Trophoblast cell (in vitro differentiated cells and primary cell): Measurements from ENCODE around the gene NELFA. TPM values are rescaled to one million over a fixed set of nuclear protein-coding genes. Genes with fewer than 3 reads are reported as not detected.

Experiments
- DNase-seq, 2 donors: peaks; one replicate each; pipeline ENCODE4 v3.0.0-alpha.2; 2016
- H2AFZ ChIP-seq: 2 replicates; pipeline ENCODE4 v1.6.1; 2013; ENCODE audit warnings: low read length, moderate library complexity, mild to moderate bottlenecking; ENCODE audit not compliant: insufficient read depth, poor library complexity
- H2AK5ac ChIP-seq: 2 replicates; pipeline ENCODE4 v1.6.1; 2013; ENCODE audit warnings: mild to moderate bottlenecking, low read length
- H2BK120ac ChIP-seq: 2 replicates; pipeline ENCODE4 v1.6.1; 2013; ENCODE audit warnings: low read length, mild to moderate bottlenecking, moderate library complexity; ENCODE audit not compliant: insufficient read depth, poor library complexity
- H2BK12ac ChIP-seq: 2 replicates; pipeline ENCODE4 v1.6.1; 2013; ENCODE audit warnings: mild to moderate bottlenecking, low read length, moderate library complexity
- H2BK5ac ChIP-seq: 2 replicates; pipeline ENCODE4 v1.6.1; 2013; ENCODE audit warnings: low read length, low read depth, moderate library complexity, mild to moderate bottlenecking; ENCODE audit not compliant: poor library complexity
- H3K14ac ChIP-seq: 2 replicates; pipeline ENCODE4 v1.6.1; 2013; ENCODE audit warnings: mild to moderate bottlenecking, low read length
- H3K18ac ChIP-seq: 2 replicates; pipeline ENCODE4 v1.6.1; 2013; ENCODE audit warnings: mild to moderate bottlenecking, low read length
- H3K23ac ChIP-seq: 2 replicates; pipeline ENCODE4 v1.6.1; 2013; ENCODE audit warnings: low read length
- H3K27ac ChIP-seq: 2 replicates; pipeline ENCODE4 v1.5.1; 2013; ENCODE audit warnings: low read depth, mild to moderate bottlenecking, inconsistent platforms, low read length, moderate library complexity
- H3K27me3 ChIP-seq: 2 replicates; pipeline ENCODE4 v1.6.1; 2013; ENCODE audit warnings: inconsistent platforms, mild to moderate bottlenecking, low read length, moderate library complexity; ENCODE audit not compliant: insufficient read depth
- H3K36me3 ChIP-seq, 2 experiments: 1 replicate in 1 of 2; 2 replicates in 1 of 2; pipeline ENCODE4 v1.6.1; 2013; ENCODE audit warnings: low read length in 2 of 2, mild to moderate bottlenecking in 2 of 2, moderate library complexity in 1 of 2; ENCODE audit not compliant: insufficient read depth in 2 of 2, control insufficient read depth in 1 of 2
- H3K4ac ChIP-seq: 2 replicates; pipeline ENCODE4 v1.6.1; 2013; ENCODE audit warnings: low read depth, mild to moderate bottlenecking, low read length, moderate library complexity
- H3K4me1 ChIP-seq, 2 experiments: 1 replicate in 1 of 2; 2 replicates in 1 of 2; pipeline ENCODE4 v1.6.1; 2013; ENCODE audit warnings: low read length in 2 of 2, mild to moderate bottlenecking in 2 of 2, moderate library complexity in 1 of 2; ENCODE audit not compliant: insufficient read depth in 2 of 2, control insufficient read depth in 1 of 2
- H3K4me2 ChIP-seq: 2 replicates; pipeline ENCODE4 v1.6.1; 2013; ENCODE audit warnings: inconsistent platforms, mild to moderate bottlenecking, low read length, moderate library complexity
- H3K4me3 ChIP-seq: 2 replicates; pipeline ENCODE4 v1.5.1; 2013; ENCODE audit warnings: mild to moderate bottlenecking, low read depth, low read length, inconsistent platforms
- H3K79me1 ChIP-seq: one replicate; pipeline ENCODE4 v1.6.1; 2013; ENCODE audit warnings: low read length
- H3K79me2 ChIP-seq: 2 replicates; pipeline ENCODE4 v1.6.1; 2013; ENCODE audit warnings: low read length, mild to moderate bottlenecking; ENCODE audit not compliant: control insufficient read depth, insufficient read depth, poor library complexity
- H3K9ac ChIP-seq: 2 replicates; pipeline ENCODE4 v1.6.1; 2013; ENCODE audit warnings: mild to moderate bottlenecking, low read length
- H3K9me3 ChIP-seq: 2 replicates; pipeline ENCODE4 v1.6.1; 2013; ENCODE audit warnings: low read depth, mild to moderate bottlenecking, control low read depth, inconsistent platforms, low read length; ENCODE audit not compliant: insufficient read depth
- H4K12ac ChIP-seq: 2 replicates; pipeline ENCODE4 v1.6.1; 2013; ENCODE audit warnings: low read depth, mild to moderate bottlenecking, low read length, moderate library complexity
- H4K8ac ChIP-seq: 2 replicates; pipeline ENCODE4 v1.6.1; 2013; ENCODE audit warnings: low read depth, mild to moderate bottlenecking, low read length, moderate library complexity
- H4K91ac ChIP-seq: one replicate; pipeline ENCODE4 v1.6.1; 2013; ENCODE audit warnings: low read depth, mild to moderate bottlenecking, low read length, moderate library complexity
- WGBS: extraction: QIAGEN DNeasy Blood & Tissue Kit; methylation state at CpG from one replicate; pipeline ENCODE4 v1.1.7; 2013; ENCODE audit warnings: missing lambda C conversion rate; ENCODE audit not compliant: insufficient read length, insufficient coverage; ENCODE audit errors: extremely low coverage; 5-methylcytosine and 5-hydroxymethylcytosine counted together
- polyA plus RNA-seq: library from polyadenylated mRNA; stranded (reverse); fragments of 200-250 nt; gene quantifications from 2 replicates; pipeline ENCODE4 v1.2.3, GENCODE V29; 2013

The NELFA gene
- polyA plus RNA-seq: 27.2 and 27.8 TPM in 2 replicates

- Histone ChIP-seq H2BK12ac (no peak within 1 kb of the TSS), H4K91ac (peak within 1 kb of the TSS; percentile 85), H3K4me3 (peak within 1 kb of the TSS; percentile 93), H3K4ac (peak within 1 kb of the TSS; percentile 73), H4K12ac (peak within 1 kb of the TSS; percentile 91), H2AK5ac (no peak within 1 kb of the TSS), H3K27me3 (peaks cover 3% of the 10 kb centered on the region), H2BK120ac (peak within 1 kb of the TSS; percentile 88), H3K9me3 (no peaks in the 10 kb centered on the region), H3K4me1 (peaks cover 7 to 8% of the 10 kb centered on the region in 2 experiments), H3K18ac (peak within 1 kb of the TSS; percentile 99), H3K14ac (peak within 1 kb of the TSS; percentile 98), H3K79me2 (peaks cover 14% of the 10 kb centered on the region), H3K23ac (no peak within 1 kb of the TSS), H3K79me1 (peaks cover 5% of the 10 kb centered on the region), H2BK5ac (peak within 1 kb of the TSS; percentile 95), H2AFZ (peak within 1 kb of the TSS; percentile 99), H3K9ac (peak within 1 kb of the TSS; percentile 90), H4K8ac (peak within 1 kb of the TSS; percentile 99), H3K27ac (peak within 1 kb of the TSS; percentile 93), H3K4me2 (peak within 1 kb of the TSS; percentile 98), H3K36me3 (peaks cover 5 to 9% of the 10 kb centered on the region in 2 experiments)
- peak; percentile 96 to 99 for DNase-seq
- whole genome bisulfite sequencing: no CpG with 5 or more reads among the region's 95 CpGs
Observed at GRCh38 chr4:2008921-2009650, at the start of gene NELFA. TSS of gene NELFA (minus strand) at chr4:2008974. CDS start at chr4:2008959, 15 bp downstream.

- peak in 1 of 2 donors; percentile 28 for DNase-seq
- H3K23ac ChIP-seq: peak overlapping the region; percentile 52
- H2BK120ac ChIP-seq: no peak overlapping the region
- H4K12ac ChIP-seq: no peak overlapping the region
- peaks cover 7% of the 10 kb centered on the region for H3K9me3 ChIP-seq
- H3K9ac ChIP-seq: no peak overlapping the region
- H3K27me3 ChIP-seq: peaks cover 43% of the 10 kb centered on the region
- H3K4me1 ChIP-seq: peaks cover 3 to 5% of the 10 kb centered on the region in 2 experiments
- H2AFZ ChIP-seq: no peak overlapping the region
- no peak overlapping the region for H3K27ac ChIP-seq
- H4K91ac ChIP-seq: no peak overlapping the region
- H4K8ac ChIP-seq: no peak overlapping the region
- no peak overlapping the region for H2BK5ac ChIP-seq
- WGBS: no CpG with 5 or more reads among the region's 26 CpGs
- no peak overlapping the region for H3K18ac ChIP-seq
- H3K79me2 ChIP-seq: no peaks in the 10 kb centered on the region
- no peaks in the 10 kb centered on the region for H3K36me3 ChIP-seq
- H3K4me2 ChIP-seq: no peak overlapping the region
- no peaks in the 10 kb centered on the region for H3K79me1 ChIP-seq
- no peak overlapping the region for H3K4me3 ChIP-seq
- no peak overlapping the region for H3K4ac ChIP-seq
- H2BK12ac ChIP-seq: no peak overlapping the region
- no peak overlapping the region for H2AK5ac ChIP-seq
- no peak overlapping the region for H3K14ac ChIP-seq
Observed at GRCh38 chr4:2057382-2058065, 48.8 kb upstream of the NELFA start.

- no peak overlapping the region for H3K9ac ChIP-seq
- H3K36me3 ChIP-seq: no peaks in the 10 kb centered on the region
Observed at GRCh38 chr4:2054217-2054616, 45.4 kb upstream of the NELFA start.

GRCh38 chr4:2051086-2051485 lies 42.3 kb upstream of the NELFA start:
- no CpG with 5 or more reads among the region's 10 CpGs for WGBS
- no peak overlapping the region for H3K4me2 ChIP-seq
- no peak overlapping the region for H3K9ac ChIP-seq
- no peaks in the 10 kb centered on the region for H3K4me1 ChIP-seq
- no peak overlapping the region for H2BK12ac ChIP-seq
- peaks cover 3% of the 10 kb centered on the region for H3K9me3 ChIP-seq
- no peak overlapping the region for H2AK5ac ChIP-seq
- no peak overlapping the region for H3K27ac ChIP-seq
- H3K79me2 ChIP-seq: no peaks in the 10 kb centered on the region
- peaks cover under 1% of the 10 kb centered on the region for H3K27me3 ChIP-seq
- H4K8ac ChIP-seq: no peak overlapping the region
- H2AFZ ChIP-seq: no peak overlapping the region
- no peak overlapping the region for H4K12ac ChIP-seq
- no peaks in the 10 kb centered on the region for H3K79me1 ChIP-seq
- no peak overlapping the region for H3K18ac ChIP-seq
- no peak overlapping the region for H3K14ac ChIP-seq
- no peak overlapping the region for H3K4ac ChIP-seq
- no peaks in the 10 kb centered on the region for H3K36me3 ChIP-seq
- H2BK120ac ChIP-seq: no peak overlapping the region
- DNase-seq: no peak
- no peak overlapping the region for H4K91ac ChIP-seq
- H2BK5ac ChIP-seq: no peak overlapping the region
- H3K23ac ChIP-seq: no peak overlapping the region
- H3K4me3 ChIP-seq: no peak overlapping the region

More at GRCh38 chr4:2054217-2054616, 45.4 kb upstream of the NELFA start:
- Histone ChIP-seq H3K4me2 (no peak overlapping the region), H3K4me1 (peaks cover 3 to 5% of the 10 kb centered on the region in 2 experiments), H3K27me3 (peaks cover 23% of the 10 kb centered on the region), H2BK12ac (no peak overlapping the region), H3K79me1 (no peaks in the 10 kb centered on the region), H3K14ac (no peak overlapping the region), H4K91ac (no peak overlapping the region), H2BK5ac (no peak overlapping the region), H3K9me3 (peaks cover 8% of the 10 kb centered on the region), H3K27ac (no peak overlapping the region), H3K18ac (no peak overlapping the region), H4K8ac (no peak overlapping the region), H3K23ac (no peak overlapping the region), H3K4me3 (no peak overlapping the region), H3K79me2 (no peaks in the 10 kb centered on the region), H3K4ac (no peak overlapping the region), H2AFZ (no peak overlapping the region), H2BK120ac (no peak overlapping the region), H2AK5ac (no peak overlapping the region), H4K12ac (no peak overlapping the region)
- WGBS: no CpG with 5 or more reads among the region's 6 CpGs
- no peak for DNase-seq
